Measurements from ENCODE around the gene ABHD14A. TPM values are rescaled to one million over a fixed set of nuclear protein-coding genes. Genes with fewer than 3 reads are reported as not detected.

Gene ABHD14A
- total RNA-seq, 1 experiment from 2014 or later, result 3.8 TPM

DNA sequence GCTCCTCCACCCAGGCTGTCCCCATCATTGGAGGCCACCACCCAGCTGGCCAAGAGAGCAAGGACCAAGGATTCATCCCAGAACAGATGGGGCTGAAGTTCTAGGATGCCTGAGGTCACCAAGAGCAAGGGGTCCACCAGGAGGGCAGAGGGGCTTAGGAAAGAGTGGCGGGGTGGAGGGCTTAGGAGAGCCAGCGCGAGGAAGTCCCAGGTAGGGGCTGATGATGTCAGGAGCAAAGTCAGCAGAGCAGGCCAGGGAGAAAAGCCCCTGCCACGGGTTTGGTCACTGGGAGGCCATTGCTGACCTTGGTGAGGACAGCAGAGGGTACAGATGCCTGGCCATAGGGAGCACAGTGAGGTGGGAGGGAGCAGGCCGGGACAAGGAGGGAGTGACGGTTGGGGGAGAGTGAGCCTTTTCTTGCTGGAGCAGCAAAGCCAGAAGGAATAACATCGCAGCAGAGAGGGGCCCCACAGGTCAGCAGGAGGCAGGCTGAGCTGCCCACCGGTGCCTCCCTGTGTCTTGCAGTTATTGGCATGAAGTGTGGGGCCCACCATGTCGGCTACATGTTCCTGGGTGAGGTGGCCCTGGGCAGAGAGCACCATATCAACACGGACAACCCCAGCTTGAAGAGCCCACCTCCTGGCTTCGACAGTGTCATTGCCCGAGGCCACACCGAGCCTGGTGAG is 27.5 kb upstream of the ABHD14A start:
- DNase-seq (ENCODE audit: low spot score) (no peak), ATAC-seq (no peak)
- Mint-ChIP-seq H3K27ac (no peak overlapping the region), H3K36me3 (no peaks in the 10 kb centered on the region), H3K4me3 (no peak overlapping the region), H3K4me1 (peaks cover 3% of the 10 kb centered on the region; the same call in 1 of the 2 replicates), H3K27me3 (ENCODE audit: low read depth) (peaks cover 33% of the 10 kb centered on the region), H3K9me3 (no peaks in the 10 kb centered on the region)
- ChIA-PET POLR2A (no interaction called here), CTCF (interaction anchor here (1.2 kb wide), 1 partner anchor 127 kb away, joined by 4 read pairs; no protein-coding TSS in a partner anchor)
- TF ChIP-seq NR3C1 (CRISPR knock-in tag; conservative IDR thresholded peaks at IDR 0.05; ENCODE audit: low read depth) (no peak), RORB (CRISPR knock-in tag; IDR thresholded peaks at IDR 0.05) (no peak), TEAD1 (CRISPR knock-in tag; IDR thresholded peaks at IDR 0.05) (no peak), PRDM15 (CRISPR knock-in tag; IDR thresholded peaks at IDR 0.05) (no peak), ESRRA (CRISPR knock-in tag; IDR thresholded peaks at IDR 0.05; ENCODE audit: borderline replicate concordance) (no peak), ZBTB21 (CRISPR knock-in tag; IDR thresholded peaks at IDR 0.05; ENCODE audit: borderline replicate concordance) (no peak), GTF2I (CRISPR knock-in tag; conservative IDR thresholded peaks at IDR 0.05) (no peak), HMGA2 (CRISPR knock-in tag; IDR thresholded peaks at IDR 0.05) (no peak), HMGXB4 (CRISPR knock-in tag; IDR thresholded peaks at IDR 0.05) (no peak)
- TF ChIP-seq, protein P1, sequence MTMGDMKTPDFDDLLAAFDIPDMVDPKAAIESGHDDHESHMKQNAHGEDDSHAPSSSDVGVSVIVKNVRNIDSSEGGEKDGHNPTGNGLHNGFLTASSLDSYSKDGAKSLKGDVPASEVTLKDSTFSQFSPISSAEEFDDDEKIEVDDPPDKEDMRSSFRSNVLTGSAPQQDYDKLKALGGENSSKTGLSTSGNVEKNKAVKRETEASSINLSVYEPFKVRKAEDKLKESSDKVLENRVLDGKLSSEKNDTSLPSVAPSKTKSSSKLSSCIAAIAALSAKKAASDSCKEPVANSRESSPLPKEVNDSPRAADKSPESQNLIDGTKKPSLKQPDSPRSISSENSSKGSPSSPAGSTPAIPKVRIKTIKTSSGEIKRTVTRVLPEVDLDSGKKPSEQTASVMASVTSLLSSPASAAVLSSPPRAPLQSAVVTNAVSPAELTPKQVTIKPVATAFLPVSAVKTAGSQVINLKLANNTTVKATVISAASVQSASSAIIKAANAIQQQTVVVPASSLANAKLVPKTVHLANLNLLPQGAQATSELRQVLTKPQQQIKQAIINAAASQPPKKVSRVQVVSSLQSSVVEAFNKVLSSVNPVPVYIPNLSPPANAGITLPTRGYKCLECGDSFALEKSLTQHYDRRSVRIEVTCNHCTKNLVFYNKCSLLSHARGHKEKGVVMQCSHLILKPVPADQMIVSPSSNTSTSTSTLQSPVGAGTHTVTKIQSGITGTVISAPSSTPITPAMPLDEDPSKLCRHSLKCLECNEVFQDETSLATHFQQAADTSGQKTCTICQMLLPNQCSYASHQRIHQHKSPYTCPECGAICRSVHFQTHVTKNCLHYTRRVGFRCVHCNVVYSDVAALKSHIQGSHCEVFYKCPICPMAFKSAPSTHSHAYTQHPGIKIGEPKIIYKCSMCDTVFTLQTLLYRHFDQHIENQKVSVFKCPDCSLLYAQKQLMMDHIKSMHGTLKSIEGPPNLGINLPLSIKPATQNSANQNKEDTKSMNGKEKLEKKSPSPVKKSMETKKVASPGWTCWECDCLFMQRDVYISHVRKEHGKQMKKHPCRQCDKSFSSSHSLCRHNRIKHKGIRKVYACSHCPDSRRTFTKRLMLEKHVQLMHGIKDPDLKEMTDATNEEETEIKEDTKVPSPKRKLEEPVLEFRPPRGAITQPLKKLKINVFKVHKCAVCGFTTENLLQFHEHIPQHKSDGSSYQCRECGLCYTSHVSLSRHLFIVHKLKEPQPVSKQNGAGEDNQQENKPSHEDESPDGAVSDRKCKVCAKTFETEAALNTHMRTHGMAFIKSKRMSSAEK (CRISPR knock-in tag; IDR thresholded peaks at IDR 0.05; ENCODE audit: borderline replicate concordance), result no peak
- TF ChIP-seq, protein P2, sequence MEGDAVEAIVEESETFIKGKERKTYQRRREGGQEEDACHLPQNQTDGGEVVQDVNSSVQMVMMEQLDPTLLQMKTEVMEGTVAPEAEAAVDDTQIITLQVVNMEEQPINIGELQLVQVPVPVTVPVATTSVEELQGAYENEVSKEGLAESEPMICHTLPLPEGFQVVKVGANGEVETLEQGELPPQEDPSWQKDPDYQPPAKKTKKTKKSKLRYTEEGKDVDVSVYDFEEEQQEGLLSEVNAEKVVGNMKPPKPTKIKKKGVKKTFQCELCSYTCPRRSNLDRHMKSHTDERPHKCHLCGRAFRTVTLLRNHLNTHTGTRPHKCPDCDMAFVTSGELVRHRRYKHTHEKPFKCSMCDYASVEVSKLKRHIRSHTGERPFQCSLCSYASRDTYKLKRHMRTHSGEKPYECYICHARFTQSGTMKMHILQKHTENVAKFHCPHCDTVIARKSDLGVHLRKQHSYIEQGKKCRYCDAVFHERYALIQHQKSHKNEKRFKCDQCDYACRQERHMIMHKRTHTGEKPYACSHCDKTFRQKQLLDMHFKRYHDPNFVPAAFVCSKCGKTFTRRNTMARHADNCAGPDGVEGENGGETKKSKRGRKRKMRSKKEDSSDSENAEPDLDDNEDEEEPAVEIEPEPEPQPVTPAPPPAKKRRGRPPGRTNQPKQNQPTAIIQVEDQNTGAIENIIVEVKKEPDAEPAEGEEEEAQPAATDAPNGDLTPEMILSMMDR (IDR thresholded peaks at IDR 0.05), result no peak

- H3K36me3 Mint-ChIP-seq, result no peaks in the 10 kb centered on the region
- POLR2A ChIA-PET, result no interaction called here
- TF ChIP-seq ATF1 (CRISPR knock-in tag; IDR thresholded peaks at IDR 0.05) (no peak), MXD4 (CRISPR knock-in tag; IDR thresholded peaks at IDR 0.05; ENCODE audit: borderline replicate concordance) (no peak), JUN (CRISPR knock-in tag; IDR thresholded peaks at IDR 0.05) (no peak), JAZF1 (CRISPR knock-in tag; IDR thresholded peaks at IDR 0.05) (no peak), TEAD4 (CRISPR knock-in tag; IDR thresholded peaks at IDR 0.05) (no peak), E2F1 (CRISPR knock-in tag; IDR thresholded peaks at IDR 0.05) (no peak), IRF1 (CRISPR knock-in tag; IDR thresholded peaks at IDR 0.05) (no peak)
These were observed 26.8 kb upstream of the ABHD14A start for GRCh38 chr3:51948016-51948580.

More at GRCh38 chr3:51948016-51948580, 26.8 kb upstream of the ABHD14A start:
- Mint-ChIP-seq H3K4me1 (no peaks in the 10 kb centered on the region), H3K27me3 (ENCODE audit: low read depth) (peaks cover 40% of the 10 kb centered on the region), H3K4me3 (no peak overlapping the region), H3K9me3 (no peaks in the 10 kb centered on the region), H3K27ac (no peak overlapping the region)
- CTCF ChIA-PET, result no interaction called here
- ATAC-seq (no peak), DNase-seq (ENCODE audit: low spot score) (no peak)
